ENCODE results near the gene SPDYA. TPM values are rescaled to one million over a fixed set of nuclear protein-coding genes. Genes with fewer than 3 reads are reported as not detected.

Gene SPDYA
- 1.9 TPM for total RNA-seq
- long read RNA-seq, partial matches to known transcripts = 0 of 6 reads
- long read RNA-seq, other reads (novel, unspliced or antisense) = 6 of 6 reads

DNA sequence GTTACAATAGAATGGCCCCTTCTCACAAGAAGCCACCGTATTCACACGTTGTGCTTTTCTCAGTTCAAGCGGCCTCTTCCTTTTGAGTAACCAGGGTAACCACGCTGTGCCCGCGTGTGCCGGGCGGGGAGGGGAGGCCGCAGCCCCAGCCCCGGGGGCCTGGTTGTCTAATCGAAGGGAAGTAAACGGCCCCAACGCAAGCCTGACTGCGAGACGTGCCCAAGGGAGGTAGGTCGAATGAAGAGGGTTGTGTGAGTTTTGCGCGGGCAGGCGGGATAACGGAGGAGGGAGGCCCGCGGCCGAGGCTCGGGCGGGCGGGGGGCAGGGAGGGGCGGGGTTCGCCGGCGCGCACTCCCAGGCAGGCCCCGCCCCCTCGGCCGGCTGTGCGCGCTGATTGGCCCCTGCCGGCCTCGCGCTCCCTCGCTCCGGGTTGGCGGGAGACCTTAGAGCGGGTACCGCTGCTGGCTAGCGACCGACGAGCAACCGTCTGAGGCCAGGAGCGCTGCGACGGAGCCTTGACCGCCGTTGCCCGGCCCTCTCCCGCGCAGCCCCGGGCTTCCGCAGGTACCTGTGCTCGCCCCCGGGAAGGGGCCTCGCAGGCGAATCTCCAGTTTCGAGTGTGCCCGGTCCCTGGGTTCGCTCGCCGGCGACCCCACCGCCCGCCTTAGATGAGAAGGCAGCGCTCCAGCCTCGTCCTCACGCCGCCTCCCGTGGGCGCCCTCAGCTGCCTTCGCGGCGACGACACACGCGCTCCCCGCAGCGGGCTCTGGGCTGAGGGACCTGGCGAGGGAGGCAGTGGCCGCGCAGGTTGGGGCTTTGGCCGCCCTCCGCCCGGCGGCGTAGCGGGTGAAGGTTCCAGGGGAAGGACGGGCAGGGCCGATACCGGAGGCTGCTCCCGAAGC is at the start of gene SPDYA:
SPDYA (plus strand) TSS at position 451 of the 902 bp plus-strand sequence. CDS start 5,181 bp downstream, outside the sequence.
- TF ChIP-seq CTCF (IDR thresholded peaks at IDR 0.05) = no peak
- ATAC-seq (peak; percentile 95 to 97), DNase-seq (peak; percentile 81)
- H3K27ac ChIP-seq = no peak within 1 kb of the TSS
- no peaks in the 10 kb centered on the region for H3K4me1 ChIP-seq
- no peaks in the 10 kb centered on the region for H3K9me3 ChIP-seq
- intact Hi-C loops (cut with DNase I) = no loop called here
- H3K36me3 ChIP-seq = peaks cover 12% of the 10 kb centered on the region
- H3K4me3 ChIP-seq = peak within 1 kb of the TSS; percentile 57
- H3K27me3 ChIP-seq (ENCODE audit: low read depth) = no peaks in the 10 kb centered on the region

DNA sequence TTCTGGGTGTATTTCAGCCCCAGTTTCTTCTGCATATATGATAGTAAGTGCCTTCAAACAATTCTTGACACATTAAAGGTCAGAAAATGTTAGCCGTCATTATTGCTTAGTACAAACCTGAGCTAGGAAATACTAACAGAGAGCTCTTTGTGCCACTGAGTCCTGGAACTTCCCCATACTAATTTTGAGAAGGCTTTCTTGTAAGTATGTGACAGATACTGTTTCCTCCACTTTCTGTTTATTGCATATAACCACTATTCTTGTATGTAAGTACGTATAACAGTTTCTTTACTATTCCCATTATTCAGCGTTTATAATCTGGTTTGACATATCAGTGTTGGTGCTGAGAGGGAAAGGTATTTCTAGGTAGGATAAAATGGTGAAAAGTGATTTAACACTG is 49.2 kb upstream of the SPDYA start:
- H3K36me3 ChIP-seq = peaks cover 33% of the 10 kb centered on the region
- intact Hi-C loops (cut with DNase I) = no loop called here
- H3K27ac ChIP-seq = no peak overlapping the region
- no peak for TF ChIP-seq CTCF (IDR thresholded peaks at IDR 0.05)
- no peak for DNase-seq
- ATAC-seq = no peak
- H3K4me1 ChIP-seq = peaks cover 70% of the 10 kb centered on the region
- no peaks in the 10 kb centered on the region for H3K9me3 ChIP-seq
- no peak overlapping the region for H3K4me3 ChIP-seq
- H3K27me3 ChIP-seq (ENCODE audit: low read depth) = no peaks in the 10 kb centered on the region

GRCh38 chr2:28764909-28765711 is 45.5 kb upstream of the SPDYA start:
- no peak for DNase-seq
- no peak for TF ChIP-seq CTCF (IDR thresholded peaks at IDR 0.05)

DNA sequence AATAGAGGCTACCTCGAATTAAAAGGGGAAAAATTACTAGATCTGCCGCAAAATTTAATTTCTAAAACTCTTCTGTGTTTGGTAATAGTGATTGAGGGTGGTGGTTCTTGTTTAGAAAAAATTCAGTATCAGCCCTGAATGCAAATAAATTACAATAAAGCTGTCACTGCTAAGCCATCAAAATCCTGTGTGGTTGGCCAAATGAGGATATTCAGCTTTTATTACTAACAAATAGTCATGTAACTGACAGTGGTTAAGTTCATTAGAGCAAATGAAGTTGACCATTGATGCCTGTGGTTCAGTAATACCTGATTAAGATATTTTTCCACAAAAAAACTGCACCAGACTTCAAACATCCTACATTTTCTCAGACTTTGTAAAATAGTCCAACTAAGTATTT is 44.6 kb upstream of the SPDYA start:
- DNase-seq (no peak), ATAC-seq (no peak)
- peaks cover 5% of the 10 kb centered on the region for H3K36me3 ChIP-seq
- intact Hi-C loops (cut with DNase I) = no loop called here
- H3K27me3 ChIP-seq (ENCODE audit: low read depth) = no peaks in the 10 kb centered on the region
- no peak overlapping the region for H3K4me3 ChIP-seq
- no peak overlapping the region for H3K27ac ChIP-seq
- H3K9me3 ChIP-seq = no peaks in the 10 kb centered on the region
- H3K4me1 ChIP-seq = peaks cover 60% of the 10 kb centered on the region
- no peak for TF ChIP-seq CTCF (IDR thresholded peaks at IDR 0.05)

More at GRCh38 chr2:28764909-28765711, 45.5 kb upstream of the SPDYA start:
- intact Hi-C loops (cut with DNase I) = no loop called here
- Histone ChIP-seq H3K36me3 (peaks cover 14% of the 10 kb centered on the region), H3K27me3 (ENCODE audit: low read depth) (no peaks in the 10 kb centered on the region), H3K27ac (no peak overlapping the region), H3K4me1 (peaks cover 56% of the 10 kb centered on the region), H3K9me3 (no peaks in the 10 kb centered on the region), H3K4me3 (no peak overlapping the region)
- ATAC-seq = no peak

DNA sequence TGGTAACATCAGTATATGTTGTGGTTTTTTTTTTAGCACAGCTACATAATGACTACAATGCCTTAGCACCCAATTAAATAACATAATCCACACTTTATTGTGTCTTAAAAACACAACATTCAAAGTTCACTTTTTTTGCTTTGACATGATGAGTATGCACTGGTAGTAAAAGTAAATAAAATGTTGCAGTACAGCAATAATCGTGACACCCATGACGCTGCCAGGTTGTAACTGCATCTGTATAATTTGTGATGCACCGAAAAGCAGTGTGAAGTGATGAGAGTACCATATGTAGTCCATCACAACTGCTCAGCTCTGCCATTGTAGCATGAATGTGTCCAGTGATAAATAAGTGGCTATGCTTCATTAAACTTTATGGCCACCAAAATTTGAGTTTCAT is 43.3 kb upstream of the SPDYA start:
- no peak for DNase-seq
- no peak for ATAC-seq
- intact Hi-C loops (cut with DNase I) = no loop called here
- H3K9me3 ChIP-seq = no peaks in the 10 kb centered on the region
- H3K27me3 ChIP-seq (ENCODE audit: low read depth) = no peaks in the 10 kb centered on the region
- H3K27ac ChIP-seq = no peak overlapping the region
- no peak for TF ChIP-seq CTCF (IDR thresholded peaks at IDR 0.05)
- H3K4me1 ChIP-seq = peaks cover 61% of the 10 kb centered on the region
- H3K4me3 ChIP-seq = no peak overlapping the region
- no peaks in the 10 kb centered on the region for H3K36me3 ChIP-seq

All from lower lobe of right lung (tissue), 2 donors.